HG02759 (cell line): ENCODE measurements around the gene CDK19.
"Not testable (repeated sequence)": the region's sequence is repeated elsewhere in the genome, so short reads cannot be mapped to it uniquely, and the experiment has no call there.

ENCODE experiments used
- ATAC-seq: cut with Tn5 transposase; IDR thresholded peaks from one replicate; pipeline ENCODE4 v1.9.1; 2021; ENCODE audit warnings: mild to moderate bottlenecking, moderate library complexity; ENCODE audit not compliant: unreplicated experiment

CDK19 gene

GRCh38 chr6:110815411-110816409 lies at the start of gene CDK19:
TSS of gene CDK19 (minus strand) at chr6:110815469. CDS start at chr6:110815136, 333 bp downstream.
- peak; percentile 77 for ATAC-seq

GRCh38 chr6:110864824-110865223 lies 49.6 kb upstream of the CDK19 start:
- no peak for ATAC-seq

GRCh38 chr6:110859335-110859792 lies 44.1 kb upstream of the CDK19 start:
- peak; percentile 62 for ATAC-seq

GRCh38 chr6:110858562-110859214 lies 43.4 kb upstream of the CDK19 start:
- no peak for ATAC-seq

- no peak for ATAC-seq
Observed at GRCh38 chr6:110858016-110858415, 42.7 kb upstream of the CDK19 start.

- no peak for ATAC-seq
Observed at GRCh38 chr6:110856296-110856695, 41.0 kb upstream of the CDK19 start.

- ATAC-seq = no peak
Observed at GRCh38 chr6:110853754-110854477, 38.6 kb upstream of the CDK19 start.

GRCh38 chr6:110852773-110853172 lies 37.5 kb upstream of the CDK19 start:
- ATAC-seq = no peak

GRCh38 chr6:110849781-110850180 lies 34.5 kb upstream of the CDK19 start:
- ATAC-seq = no peak

GRCh38 chr6:110841266-110841665 lies 26.0 kb upstream of the CDK19 start:
- no peak for ATAC-seq

- not testable (repeated sequence) for ATAC-seq
Observed at GRCh38 chr6:110835751-110836150, 20.5 kb upstream of the CDK19 start.

GRCh38 chr6:110833831-110834230 lies 18.6 kb upstream of the CDK19 start:
- no peak for ATAC-seq

GRCh38 chr6:110831405-110831804 lies 16.1 kb upstream of the CDK19 start:
- ATAC-seq = no peak

GRCh38 chr6:110828396-110828795 lies 13.1 kb upstream of the CDK19 start:
- ATAC-seq = no peak

GRCh38 chr6:110826236-110827129 lies 11.2 kb upstream of the CDK19 start:
- no peak for ATAC-seq

GRCh38 chr6:110823146-110823545 lies 7.9 kb upstream of the CDK19 start:
- ATAC-seq = no peak

- no peak for ATAC-seq
Observed at GRCh38 chr6:110822249-110822648, 7.0 kb upstream of the CDK19 start.

- no peak for ATAC-seq
Observed at GRCh38 chr6:110816677-110817076, 1.4 kb upstream of the CDK19 start.

- ATAC-seq = no peak
Observed at GRCh38 chr6:110815015-110815410, 256 bp downstream of the CDK19 start.
